AG08396 (cell line): ENCODE data around the gene MTOR.
A peak's percentile ranks its signal among the peaks of the same experiment; 100 is the strongest.

Experiments used
- DNase-seq: peaks from one replicate; pipeline ENCODE4 v3.0.0; 2012; ENCODE audit warnings: low spot score, mixed read lengths

MTOR gene

DNA sequence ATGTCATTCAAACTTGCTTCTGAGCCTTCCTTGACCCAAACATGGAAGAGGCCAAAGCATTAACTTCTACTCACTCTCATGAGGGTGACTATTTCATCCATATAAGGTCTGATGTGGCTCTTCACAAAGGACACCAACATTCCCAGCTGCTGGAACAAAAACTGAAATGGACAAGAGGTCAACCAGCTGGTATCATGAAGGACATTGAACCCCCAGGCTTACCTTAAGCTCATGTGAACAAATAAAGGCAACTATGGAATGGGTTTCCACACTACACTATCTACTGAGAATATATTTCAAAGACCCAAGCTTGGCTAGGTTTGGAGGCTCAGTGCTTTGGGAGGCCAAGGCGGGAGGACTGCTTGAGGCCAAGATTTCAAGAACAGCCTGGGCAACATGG is 46.3 kb downstream of the MTOR start:
- no peak for DNase-seq

DNA sequence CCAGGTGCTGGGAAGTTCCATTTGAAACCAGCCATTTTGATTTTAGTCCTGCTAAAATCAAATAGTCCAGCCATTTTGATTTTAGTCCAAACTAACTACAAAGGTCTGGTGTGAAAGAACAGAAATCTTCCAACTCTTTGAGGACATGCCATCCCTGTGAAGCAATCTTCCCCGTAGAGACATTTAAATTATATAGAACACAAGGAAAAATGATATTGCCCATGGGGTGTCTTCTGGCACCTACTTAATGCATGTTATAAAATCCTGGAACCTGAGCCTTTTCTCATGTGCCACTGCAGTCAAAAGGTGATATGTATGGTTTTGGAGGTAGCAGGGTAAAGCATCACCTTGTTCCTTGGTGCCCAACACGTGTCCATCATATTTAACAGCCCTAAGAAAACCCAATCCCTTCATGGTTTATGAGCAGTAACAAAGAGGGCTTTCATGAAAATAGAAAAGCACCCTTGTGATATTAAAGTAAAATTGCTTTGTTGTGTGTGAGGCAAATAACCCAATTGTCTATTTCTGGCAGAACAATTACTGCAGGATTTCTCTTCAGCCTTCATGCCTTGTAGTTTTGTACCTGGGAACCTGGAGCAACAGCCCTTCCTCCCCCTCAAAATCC is 46.9 kb downstream of the MTOR start:
- no peak for DNase-seq

DNA sequence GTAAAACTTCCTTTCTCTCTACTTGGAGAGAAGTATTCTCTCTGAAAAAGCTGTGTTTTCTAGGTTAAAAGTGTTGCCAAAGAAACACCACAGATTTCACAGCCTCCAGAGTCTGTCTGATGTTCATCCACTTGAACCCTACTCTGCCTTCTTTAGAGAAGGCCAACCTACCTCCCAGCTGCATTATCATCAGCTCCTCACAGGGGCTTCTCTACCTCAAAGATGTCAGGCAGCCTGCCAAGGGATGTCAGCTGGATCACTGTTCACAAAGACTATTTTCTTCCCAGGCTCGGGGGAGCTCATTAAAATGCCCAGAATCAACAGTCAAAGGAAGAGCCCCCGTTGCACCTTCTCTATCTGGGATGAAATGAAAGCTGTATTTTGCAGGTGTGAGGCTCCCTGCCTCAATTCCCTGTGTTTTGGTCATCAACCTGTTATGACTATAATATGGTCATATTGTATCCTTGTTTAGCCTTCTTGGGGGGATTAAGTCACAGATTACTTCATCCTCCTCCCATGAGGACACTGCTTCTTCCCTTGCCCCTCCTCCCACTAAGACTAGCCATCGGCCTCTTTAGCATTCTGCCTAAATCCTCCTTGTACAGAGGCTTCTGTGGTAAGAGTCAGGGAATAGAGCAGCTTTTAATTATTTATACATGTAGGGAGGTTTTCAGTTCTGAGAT is 47.5 kb downstream of the MTOR start:
- no peak for DNase-seq

DNA sequence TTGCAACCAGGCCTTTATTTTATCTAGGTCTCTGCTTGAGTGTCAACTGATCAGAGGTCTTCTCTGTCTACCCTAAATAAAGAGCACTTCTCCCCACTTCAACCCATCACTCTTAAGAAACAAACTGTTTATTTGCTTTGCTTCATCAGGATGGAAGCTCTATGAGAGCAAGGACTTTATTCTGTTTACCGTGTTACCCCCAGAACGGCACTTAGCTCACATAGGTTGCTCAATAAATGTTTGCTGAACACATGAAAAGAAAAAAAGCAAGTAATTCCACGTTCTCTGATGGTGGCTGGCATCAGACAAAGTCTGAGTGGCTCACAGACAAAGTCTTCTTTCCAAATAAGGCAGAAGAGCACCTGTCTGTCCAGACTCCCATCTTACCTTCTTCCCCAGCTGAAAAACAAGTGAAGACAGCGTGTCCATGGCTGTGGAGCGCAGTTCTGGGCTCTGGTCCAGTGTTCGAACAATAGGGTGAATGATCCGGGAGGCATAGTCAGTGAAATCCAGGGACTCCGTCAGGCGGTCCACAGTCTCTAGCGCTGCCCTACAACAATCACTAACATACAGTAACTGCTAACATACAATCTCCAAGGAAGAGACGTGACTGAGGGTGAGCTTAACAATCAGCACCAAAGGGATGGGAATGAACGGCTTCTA is 50.3 kb downstream of the MTOR start:
- no peak for DNase-seq

DNA sequence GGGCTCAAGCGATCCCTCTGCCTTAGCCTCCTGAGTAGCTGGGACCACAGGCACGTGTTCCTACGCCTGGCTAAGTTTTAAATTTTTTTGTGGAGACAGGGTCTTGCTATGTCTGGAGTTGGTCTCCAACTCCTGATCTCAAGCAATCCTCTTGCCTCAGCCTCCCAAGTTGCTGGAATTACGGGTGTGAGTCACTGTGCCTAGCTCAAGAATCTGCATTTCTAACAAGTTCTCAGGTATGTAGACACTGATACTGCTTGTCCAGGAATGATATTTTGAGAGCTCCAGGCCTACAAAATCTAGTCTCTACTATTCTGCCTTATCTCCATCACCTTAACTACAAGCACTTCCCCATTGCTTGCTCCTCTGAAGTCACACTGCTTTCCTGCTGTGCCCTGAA is 50.9 kb downstream of the MTOR start:
- no peak for DNase-seq

DNA sequence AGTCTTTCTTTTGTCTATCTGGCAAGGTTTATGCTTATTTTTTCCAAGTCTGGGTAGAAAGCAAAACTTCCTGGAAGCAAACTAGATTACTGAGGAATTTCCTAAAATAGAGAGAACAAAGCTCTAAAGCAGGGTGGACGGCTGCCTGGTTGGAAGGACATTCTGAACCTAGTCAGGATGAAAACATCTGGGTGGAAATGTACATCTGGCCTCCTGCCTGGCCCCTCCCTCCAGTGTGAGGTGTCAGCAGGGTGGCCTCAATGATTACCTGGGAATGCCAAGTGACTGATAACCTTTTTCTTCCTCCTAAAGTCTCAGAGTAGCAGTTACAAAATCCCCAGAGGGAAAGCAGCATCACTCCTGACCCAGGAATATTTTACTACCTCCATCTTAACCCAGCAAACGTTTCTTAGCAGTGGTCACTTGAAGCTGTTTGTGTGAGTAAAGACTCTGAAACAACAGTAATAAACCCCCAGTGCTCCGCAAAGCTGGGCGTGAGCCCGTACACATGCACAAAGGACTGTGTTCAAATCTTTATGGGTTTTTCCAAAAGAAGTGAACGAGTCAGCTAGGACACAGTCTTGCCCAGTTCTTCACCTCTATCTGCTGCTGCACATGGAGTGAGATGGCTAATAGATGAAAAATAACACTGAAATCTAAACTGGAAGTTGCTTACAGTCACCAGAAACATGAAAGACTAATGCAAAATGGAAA is 54.3 kb downstream of the MTOR start:
- no peak for DNase-seq

DNA sequence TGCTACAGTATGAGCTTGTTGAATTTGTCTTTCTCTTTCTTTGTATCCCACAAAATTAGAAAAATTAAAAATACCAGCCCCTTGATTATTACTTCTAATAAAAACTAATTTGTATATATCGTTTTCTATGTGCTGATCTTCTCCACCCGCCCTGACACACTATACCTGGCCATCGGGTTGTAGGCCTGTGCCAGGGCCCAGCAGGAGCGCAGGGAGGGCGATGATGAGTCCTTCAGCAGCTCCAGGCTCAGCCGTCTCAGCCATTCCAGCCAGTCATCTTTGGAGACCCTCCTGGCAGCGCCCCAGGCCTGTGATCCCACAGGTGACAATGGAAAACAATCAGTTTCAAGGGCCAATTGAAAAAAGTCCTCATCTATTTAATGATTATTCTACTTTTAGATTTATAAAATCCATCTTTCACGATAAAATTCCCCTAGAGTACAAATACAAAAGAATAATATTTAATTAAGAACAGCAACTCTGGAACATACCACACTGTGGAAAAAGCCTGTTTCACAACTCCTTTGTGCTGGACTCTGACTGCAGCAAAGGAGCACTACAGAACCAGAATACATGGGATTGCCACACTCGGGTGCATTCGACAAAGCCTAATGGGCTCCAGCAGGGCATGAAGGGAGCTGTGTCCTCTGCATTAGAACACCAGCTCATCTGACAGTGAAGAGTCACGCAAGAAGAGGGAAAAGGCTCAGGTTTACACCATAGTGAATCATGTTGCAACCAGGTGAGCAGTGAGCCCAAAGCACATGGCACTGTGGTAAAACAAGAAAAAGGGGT is 57.8 kb downstream of the MTOR start:
- DNase-seq = no peak

DNA sequence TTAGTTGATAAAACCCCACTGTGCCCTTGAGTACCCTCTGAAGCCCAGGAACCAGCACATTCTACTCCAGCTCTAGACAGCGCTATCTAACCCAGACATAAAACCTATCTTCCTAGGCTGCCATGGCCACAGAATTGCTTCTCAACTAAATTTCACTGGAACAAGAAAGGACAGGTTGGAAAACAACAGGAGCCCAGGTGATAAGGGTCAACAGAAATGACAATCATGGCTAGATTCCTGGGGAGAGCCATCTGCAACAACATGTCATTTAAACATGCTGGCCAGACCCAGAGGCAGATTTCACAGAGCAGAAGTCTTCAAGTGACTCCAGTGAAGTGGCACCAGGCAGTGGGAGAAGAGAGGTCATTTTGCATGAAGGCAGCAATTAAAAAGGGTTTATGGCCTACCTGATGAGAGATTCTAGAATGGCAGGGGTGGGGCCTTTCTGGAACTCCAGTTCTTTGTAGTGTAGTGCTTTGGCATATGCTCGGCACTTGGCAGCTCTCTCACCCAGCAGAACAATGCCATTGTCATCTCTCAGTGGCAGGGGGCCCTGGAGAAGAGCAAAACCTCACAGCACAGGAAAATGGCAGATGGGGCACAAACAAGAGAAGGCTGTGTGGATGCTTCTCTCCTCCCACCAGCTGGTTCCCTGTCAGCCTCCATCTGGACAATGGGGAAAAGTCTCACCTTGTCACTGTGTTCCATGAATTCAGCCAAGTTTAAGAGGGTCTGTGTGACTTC is 63.3 kb downstream of the MTOR start:
- DNase-seq = no peak

DNA sequence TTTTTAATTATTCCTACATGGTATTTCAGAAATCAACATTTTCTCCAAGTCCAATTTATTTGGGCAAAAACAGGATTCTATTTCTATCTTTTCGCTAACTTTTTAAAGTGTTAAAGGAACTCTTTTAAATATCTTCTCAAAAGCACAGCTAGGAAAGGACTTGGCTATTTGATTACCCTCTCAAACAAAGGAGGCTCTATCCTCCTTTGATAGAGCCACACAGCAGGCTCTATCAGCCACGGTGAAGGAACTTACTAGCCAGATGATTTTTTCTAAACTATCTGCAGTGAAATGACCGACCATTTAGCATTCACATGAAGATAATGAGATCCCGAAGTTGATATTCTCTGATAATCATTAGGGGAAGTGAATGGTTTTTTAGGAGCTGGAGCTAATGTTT is 64.1 kb downstream of the MTOR start:
- DNase-seq = no peak

DNA sequence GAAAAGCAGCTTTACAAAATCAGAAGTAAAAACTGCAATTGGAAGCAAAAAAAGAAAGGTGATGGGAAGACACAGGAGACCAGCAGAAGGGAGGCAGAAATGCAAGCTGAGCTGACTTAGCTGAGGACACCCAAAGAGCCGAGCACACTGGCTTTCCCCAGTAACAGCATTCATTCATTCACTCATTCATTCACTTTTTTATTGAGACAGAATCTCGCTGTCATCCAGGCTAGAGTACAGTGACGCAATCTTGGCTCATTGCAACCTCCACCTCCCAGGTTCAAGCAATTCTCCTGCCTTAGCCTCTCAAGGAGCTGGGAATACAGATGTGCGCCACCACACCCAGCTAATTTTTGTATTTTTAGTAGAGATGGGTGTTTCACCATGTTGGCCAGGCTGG is 65.0 kb downstream of the MTOR start:
- DNase-seq = no peak

DNA sequence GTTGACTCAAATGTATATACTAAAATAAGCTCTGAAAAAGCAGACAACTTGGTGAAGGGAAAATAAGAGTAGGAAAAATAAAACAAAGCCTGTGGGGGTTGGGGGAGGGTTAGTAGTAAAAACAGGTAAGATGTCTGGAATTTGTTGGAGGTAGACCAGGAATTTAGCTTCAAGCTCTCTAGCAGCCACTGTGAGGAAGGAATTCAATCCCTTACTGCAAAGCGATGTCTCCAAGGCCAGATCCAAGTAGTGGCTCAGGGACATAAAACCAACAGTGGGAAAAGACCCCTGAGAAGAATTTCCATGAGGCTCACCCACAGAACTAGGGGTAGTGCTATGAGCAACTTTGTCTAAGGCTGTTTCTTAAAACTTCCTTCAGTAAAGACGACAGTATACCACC is 65.4 kb downstream of the MTOR start:
- no peak for DNase-seq

DNA sequence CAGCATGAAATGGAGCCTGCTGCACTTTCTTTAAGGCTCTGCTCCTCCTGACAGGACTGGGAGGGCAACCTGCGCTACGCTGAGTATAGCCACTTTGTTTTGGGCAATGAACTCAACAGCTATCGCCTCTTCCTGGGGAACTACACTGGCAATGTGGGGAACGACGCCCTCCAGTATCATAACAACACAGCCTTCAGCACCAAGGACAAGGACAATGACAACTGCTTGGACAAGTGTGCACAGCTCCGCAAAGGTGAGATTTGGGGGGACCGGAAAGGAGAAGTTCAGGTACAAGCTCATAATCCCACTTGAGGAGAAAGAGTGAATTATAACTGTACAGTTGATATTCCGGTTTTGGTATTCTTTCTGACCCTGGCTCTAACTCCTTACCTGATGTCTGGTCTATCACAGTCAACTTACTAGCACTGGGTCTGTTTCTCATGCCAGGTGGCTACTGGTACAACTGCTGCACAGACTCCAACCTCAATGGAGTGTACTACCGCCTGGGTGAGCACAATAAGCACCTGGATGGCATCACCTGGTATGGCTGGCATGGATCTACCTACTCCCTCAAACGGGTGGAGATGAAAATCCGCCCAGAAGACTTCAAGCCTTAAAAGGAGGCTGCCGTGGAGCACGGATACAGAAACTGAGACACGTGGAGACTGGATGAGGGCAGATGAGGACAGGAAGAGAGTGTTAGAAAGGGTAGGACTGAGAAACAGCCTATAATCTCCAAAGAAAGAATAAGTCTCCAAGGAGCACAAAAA is 67.8 kb downstream of the MTOR start:
- DNase-seq = no peak

DNA sequence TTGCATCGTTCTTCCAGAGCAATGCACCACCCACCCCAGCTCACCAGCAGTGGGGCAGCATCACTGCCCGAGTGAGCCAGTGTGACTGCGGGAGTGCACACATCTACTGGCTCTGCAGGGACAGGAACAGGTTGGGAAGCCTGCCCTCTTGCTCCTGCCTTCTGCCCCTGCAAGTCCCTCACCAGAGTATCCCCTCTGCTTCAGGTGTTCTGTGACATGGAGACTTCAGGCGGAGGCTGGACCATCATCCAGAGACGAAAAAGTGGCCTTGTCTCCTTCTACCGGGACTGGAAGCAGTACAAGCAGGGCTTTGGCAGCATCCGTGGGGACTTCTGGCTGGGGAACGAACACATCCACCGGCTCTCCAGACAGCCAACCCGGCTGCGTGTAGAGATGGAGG is 69.0 kb downstream of the MTOR start:
- no peak for DNase-seq

DNA sequence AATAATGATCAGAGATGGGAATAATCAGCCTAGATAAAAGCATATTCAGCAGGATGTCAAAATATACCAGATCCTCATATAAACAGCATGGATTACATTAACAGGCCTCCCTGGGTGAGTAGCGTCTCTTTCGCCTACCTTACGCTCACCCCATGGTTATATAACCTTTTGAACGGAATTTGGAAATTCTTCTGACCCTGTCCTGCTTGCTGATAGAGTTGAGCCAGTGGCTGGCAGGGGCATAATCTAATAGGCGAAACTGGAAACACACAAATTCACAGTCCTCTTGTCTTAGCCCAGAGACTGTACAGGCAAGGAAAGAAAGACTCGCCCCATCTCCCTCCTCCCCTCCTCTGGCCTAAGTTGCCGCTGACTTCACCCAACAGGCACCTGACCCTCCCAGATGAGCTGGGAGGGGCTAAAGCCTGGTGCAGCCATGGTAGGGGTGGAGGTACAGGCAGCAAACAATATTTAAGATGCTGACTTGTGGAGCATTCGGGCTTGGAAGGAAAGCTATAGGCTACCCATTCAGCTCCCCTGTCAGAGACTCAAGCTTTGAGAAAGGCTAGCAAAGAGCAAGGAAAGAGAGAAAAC is 73.4 kb downstream of the MTOR start, which contains the start of gene ANGPTL7:
TSS of gene ANGPTL7 (plus strand) at position 498 of the 594 bp plus-strand sequence. CDS start 225 bp downstream, outside the sequence.
- no peak for DNase-seq

DNA sequence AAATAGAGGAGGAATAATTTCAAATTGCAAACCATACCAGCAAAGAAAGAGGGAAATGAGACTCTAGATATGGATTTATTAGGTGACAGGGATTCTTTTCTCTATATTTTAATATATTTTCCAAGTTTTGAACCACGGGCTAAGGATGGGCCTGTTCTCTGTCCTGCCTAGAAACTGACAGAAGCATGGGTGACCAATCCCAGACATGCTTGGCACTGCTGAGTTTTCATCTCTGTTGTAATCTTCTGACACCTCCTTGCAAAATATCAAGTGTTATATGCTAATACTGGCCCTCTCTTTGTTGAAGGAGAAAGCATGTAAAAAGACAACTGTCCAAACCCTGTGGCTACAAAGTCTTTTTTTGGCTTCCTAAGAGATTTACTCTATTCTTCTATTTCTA is 74.0 kb downstream of the MTOR start:
- DNase-seq = peak; percentile 25

DNA sequence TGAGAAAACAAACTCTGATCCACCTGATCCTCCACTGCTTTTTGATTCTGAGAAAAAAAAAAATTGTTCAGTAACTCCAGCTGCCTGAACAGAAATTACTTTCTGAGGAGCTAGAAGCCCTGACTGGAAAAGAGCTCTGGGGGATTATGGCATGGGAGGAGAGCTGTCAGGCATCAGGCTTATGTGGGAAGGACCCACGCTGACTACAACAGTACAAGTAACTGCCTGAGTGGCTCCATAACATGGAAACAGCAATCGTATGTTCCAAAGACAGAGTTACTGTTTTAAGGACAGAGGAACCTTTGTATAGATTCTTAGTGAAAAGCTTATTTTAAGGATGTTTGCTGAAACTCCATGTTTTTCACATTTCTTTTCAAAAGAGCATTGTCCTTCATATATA is 74.4 kb downstream of the MTOR start:
- DNase-seq = no peak

DNA sequence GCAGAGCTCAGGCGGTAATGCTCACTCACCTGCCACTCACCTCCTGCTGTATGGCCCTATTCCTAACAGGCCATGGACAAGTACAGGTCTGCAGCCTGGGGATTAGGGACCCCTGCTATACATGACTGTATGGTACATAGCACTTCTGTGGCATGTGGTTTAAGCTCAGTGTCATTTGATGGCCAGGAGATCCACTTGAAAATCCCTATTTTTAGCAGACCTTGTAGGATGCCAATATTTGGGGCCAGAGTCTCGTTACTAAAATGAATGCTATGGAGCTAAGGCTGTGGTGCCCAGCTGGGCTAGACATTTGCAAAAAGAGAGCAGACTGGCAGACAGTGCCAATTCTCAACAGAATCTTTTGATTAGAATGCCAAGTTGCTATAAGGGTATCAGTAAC is 74.9 kb downstream of the MTOR start:
- no peak for DNase-seq

DNA sequence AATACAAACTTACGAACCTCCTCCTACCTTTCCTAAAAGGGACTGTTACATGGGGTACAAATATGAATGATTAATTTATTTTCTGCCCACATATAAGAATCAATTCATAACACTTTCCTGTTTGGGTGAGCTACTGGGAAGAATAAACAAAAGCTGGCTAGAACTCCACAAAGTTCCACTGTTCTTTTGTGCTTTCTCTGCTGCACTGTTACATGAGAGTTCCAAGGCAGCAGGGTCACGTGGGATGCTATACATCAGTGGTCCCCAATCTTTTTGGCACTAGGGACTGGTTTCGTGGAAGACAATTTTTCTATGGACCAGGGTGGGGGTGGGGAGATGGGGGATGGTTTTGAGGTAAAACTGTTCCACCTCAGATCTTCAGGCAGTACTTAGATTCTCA is 75.4 kb downstream of the MTOR start:
- DNase-seq = no peak

DNA sequence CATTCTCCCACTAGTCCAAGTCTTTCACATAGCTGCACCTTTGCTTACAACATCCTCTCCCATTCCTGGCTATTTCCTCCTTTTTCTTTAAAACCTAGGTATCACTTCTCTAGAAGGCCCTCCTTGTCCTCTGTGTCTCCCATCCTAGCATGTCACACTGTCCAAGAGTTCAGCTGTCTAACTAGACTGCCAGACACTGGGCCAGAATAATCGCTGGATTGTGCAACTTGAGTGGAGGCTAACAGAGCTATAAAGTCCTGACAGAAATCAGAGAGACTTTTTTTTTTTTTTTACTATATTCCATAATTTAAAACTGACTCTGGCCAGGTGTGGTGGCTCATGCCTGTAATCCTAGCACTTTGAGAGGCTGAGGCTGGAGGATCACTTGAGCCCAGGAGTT is 77.4 kb downstream of the MTOR start:
- DNase-seq = no peak

DNA sequence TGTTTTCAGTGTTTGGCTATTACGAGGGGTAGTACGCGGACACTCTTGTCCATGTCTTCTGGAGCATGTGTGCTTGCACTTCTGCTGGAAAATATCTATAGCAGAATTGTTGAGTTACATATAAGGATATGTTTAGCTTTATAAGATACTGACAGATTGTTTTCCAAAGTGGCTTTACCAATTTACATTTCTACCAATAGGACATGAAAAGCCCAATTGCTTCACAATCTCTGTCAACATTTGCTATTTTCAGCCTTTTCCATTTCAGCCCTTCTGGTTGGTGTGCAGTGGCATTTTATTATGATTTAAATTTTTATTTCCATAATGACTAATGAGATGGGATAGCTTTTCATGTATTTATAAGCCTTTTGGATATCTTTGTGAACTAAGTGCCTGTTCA is 79.5 kb downstream of the MTOR start:
- no peak for DNase-seq
